Esophagus muscularis mucosa (tissue), 4 donors: ENCODE measurements around the gene SCLT1. TPM values are rescaled to one million over a fixed set of nuclear protein-coding genes. Genes with fewer than 3 reads are reported as not detected.

Experiments
- DNase-seq: peaks from one replicate; pipeline ENCODE4 v3.0.0-alpha.2; 2017; ENCODE audit errors: extremely low spot score
- H3K27ac ChIP-seq, 4 donors: fragments of 200-600 bp; sonication (generic); replicated peaks in 1 of 4; 1 replicate in 3 of 4; 2 replicates in 1 of 4; pipeline ENCODE4 v1.5.1; 2016 to 2019; ENCODE audit warnings: mild to moderate bottlenecking in 1 of 4
- H3K27me3 ChIP-seq, 4 donors: fragments of 200-600 bp; sonication (generic); one replicate each; pipeline versions ENCODE4 v1.5.1 to v1.6.0; 2016 to 2019
- H3K36me3 ChIP-seq, 4 donors: fragments of 200-600 bp; sonication (generic); one replicate each; pipeline ENCODE4 v1.5.1; 2016 to 2019
- H3K4me1 ChIP-seq, 4 donors: fragments of 200-600 bp; sonication (generic); one replicate each; pipeline ENCODE4 v1.5.1; 2016 to 2019
- H3K4me3 ChIP-seq, 4 donors: fragments of 200-600 bp; sonication (generic); 1 replicate in 2 of 4; 2 replicates in 2 of 4; pipeline ENCODE4 v1.5.1; 2016 to 2019; ENCODE audit warnings: mild to moderate bottlenecking in 4 of 4, moderate library complexity in 1 of 4
- H3K9me3 ChIP-seq, 4 donors: fragments of 200-600 bp; sonication (generic); 1 replicate in 3 of 4; 2 replicates in 1 of 4; pipeline ENCODE4 v1.5.1; 2016 to 2019
- EP300 ChIP-seq: sonication (generic); formaldehyde crosslinking; IDR thresholded peaks from one replicate; pipeline ENCODE4 v1.6.1; 2017; ENCODE audit warnings: antibody characterized with exemption
- POLR2A ChIP-seq: fragments of 450-650 bp; IDR thresholded peaks from one replicate; pipeline ENCODE4 v1.6.1; 2017; ENCODE audit warnings: antibody characterized with exemption, moderate library complexity, mild to moderate bottlenecking, low read depth
- POLR2AphosphoS5 ChIP-seq, 2 donors: sonication (generic); formaldehyde crosslinking; IDR thresholded peaks; one replicate each; pipeline ENCODE4 v1.6.1; 2017; ENCODE audit warnings: antibody characterized with exemption in 2 of 2
- WGBS: methylation state at CpG from one replicate; pipeline ENCODE4 v1.1.5; 2018; 5-methylcytosine and 5-hydroxymethylcytosine counted together
- intact Hi-C: fragments of 100-400 bp; cut with DNase I; formaldehyde crosslinking; loops from one replicate; pipeline ENCODE4 v1.15.1; 2023
- total RNA-seq, 4 donors: library from RNA; depleted of rRNA; stranded (reverse); fragments of >200 nt; gene quantifications; one replicate each; pipeline versions ENCODE4 v1.1.0 to v1.2.1, GENCODE V29; 2016
- TF ChIP-seq, protein P1 (sequence below), 3 experiments: fragments of 200-600 bp in 2 of 3; fragments of 450-650 bp in 1 of 3; sonication (generic) in 2 of 3; IDR thresholded peaks; one replicate each; pipeline ENCODE4 v1.5.1; 2017 to 2019; ENCODE audit warnings: antibody characterized with exemption in 3 of 3, mild to moderate bottlenecking in 2 of 3, moderate library complexity in 1 of 3

SCLT1 gene
- total RNA-seq, 4 donors from 2014 or later, result 6.4 to 12.5 (median 9.7) TPM

GRCh38 chr4:129059028-129059427 is 34.3 kb downstream of the SCLT1 start:
- intact Hi-C loops, result no loop called here
- Histone ChIP-seq H3K27me3 (no peaks in the 10 kb centered on the region), H3K27ac (no peak overlapping the region), H3K4me1 (no peaks in the 10 kb centered on the region), H3K9me3 (peaks cover 0 to 87% (median 49%) of the 10 kb centered on the region in 4 donors), H3K36me3 (peaks cover 0 to 12% (median 6%) of the 10 kb centered on the region in 4 donors), H3K4me3 (no peak overlapping the region)
- TF ChIP-seq, protein P1, sequence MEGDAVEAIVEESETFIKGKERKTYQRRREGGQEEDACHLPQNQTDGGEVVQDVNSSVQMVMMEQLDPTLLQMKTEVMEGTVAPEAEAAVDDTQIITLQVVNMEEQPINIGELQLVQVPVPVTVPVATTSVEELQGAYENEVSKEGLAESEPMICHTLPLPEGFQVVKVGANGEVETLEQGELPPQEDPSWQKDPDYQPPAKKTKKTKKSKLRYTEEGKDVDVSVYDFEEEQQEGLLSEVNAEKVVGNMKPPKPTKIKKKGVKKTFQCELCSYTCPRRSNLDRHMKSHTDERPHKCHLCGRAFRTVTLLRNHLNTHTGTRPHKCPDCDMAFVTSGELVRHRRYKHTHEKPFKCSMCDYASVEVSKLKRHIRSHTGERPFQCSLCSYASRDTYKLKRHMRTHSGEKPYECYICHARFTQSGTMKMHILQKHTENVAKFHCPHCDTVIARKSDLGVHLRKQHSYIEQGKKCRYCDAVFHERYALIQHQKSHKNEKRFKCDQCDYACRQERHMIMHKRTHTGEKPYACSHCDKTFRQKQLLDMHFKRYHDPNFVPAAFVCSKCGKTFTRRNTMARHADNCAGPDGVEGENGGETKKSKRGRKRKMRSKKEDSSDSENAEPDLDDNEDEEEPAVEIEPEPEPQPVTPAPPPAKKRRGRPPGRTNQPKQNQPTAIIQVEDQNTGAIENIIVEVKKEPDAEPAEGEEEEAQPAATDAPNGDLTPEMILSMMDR (IDR thresholded peaks at IDR 0.05), result no peak
- no peak for TF ChIP-seq EP300
- no peak for TF ChIP-seq POLR2A
- no peak for TF ChIP-seq POLR2AphosphoS5 (IDR thresholded peaks at IDR 0.05)
- DNase-seq, result no peak

GRCh38 chr4:129046055-129046959 is 47.0 kb downstream of the SCLT1 start:
- H3K27ac ChIP-seq, result no peak overlapping the region
- peaks cover 0 to 6% (median 0%) of the 10 kb centered on the region in 4 donors for H3K36me3 ChIP-seq
- DNase-seq, result no peak
- H3K9me3 ChIP-seq, result peaks cover 0 to 18% (median under 1%) of the 10 kb centered on the region in 4 donors
- intact Hi-C loops, result no loop called here
- WGBS, result 100% methylated on average over 1 of the region's 1 CpG
- TF ChIP-seq POLR2AphosphoS5 (IDR thresholded peaks at IDR 0.05) (no peak), POLR2A (no peak), EP300 (no peak)
- TF ChIP-seq, protein P1 (IDR thresholded peaks at IDR 0.05), result no peak
- no peaks in the 10 kb centered on the region for H3K4me1 ChIP-seq
- H3K27me3 ChIP-seq, result no peaks in the 10 kb centered on the region
- no peak overlapping the region for H3K4me3 ChIP-seq

GRCh38 chr4:129043523-129043922 is 49.8 kb downstream of the SCLT1 start:
- Histone ChIP-seq H3K36me3 (peaks cover 0 to 6% (median 0%) of the 10 kb centered on the region in 4 donors), H3K27ac (no peak overlapping the region), H3K4me1 (no peaks in the 10 kb centered on the region), H3K4me3 (no peak overlapping the region), H3K9me3 (no peaks in the 10 kb centered on the region), H3K27me3 (no peaks in the 10 kb centered on the region)
- intact Hi-C loops, result no loop called here
- TF ChIP-seq EP300 (no peak), POLR2AphosphoS5 (IDR thresholded peaks at IDR 0.05) (no peak), POLR2A (no peak)
- TF ChIP-seq, protein P1 (IDR thresholded peaks at IDR 0.05), result no peak
- DNase-seq, result no peak

DNA sequence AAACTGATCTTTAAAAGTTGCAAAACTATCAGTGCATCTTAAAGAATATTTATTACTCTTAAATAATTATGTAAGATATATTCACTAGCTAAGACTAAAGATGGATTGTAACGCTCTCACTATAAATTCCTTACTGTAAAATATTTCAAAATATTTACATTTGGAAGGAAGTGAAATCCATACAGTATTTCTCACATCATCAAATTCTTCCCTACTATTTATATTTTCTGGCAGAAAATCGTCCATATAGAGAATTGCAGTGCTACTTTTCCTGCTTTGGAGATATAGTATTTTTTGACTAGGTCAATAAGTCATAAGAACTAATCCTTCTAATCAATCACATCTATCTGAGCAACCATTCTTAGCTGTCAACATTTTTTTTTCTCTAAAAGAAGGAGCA is 52.9 kb downstream of the SCLT1 start:
- no peaks in the 10 kb centered on the region for H3K4me1 ChIP-seq
- 58% methylated on average over 2 of the region's 2 CpGs for WGBS
- intact Hi-C loops, result no loop called here
- H3K27me3 ChIP-seq, result no peaks in the 10 kb centered on the region
- no peaks in the 10 kb centered on the region for H3K9me3 ChIP-seq
- H3K4me3 ChIP-seq, result no peak overlapping the region
- TF ChIP-seq, protein P1 (IDR thresholded peaks at IDR 0.05), result no peak
- TF ChIP-seq EP300, result no peak
- TF ChIP-seq POLR2A, result no peak
- no peak for TF ChIP-seq POLR2AphosphoS5 (IDR thresholded peaks at IDR 0.05)
- H3K36me3 ChIP-seq, result peaks cover 0 to 6% (median 0%) of the 10 kb centered on the region in 4 donors
- H3K27ac ChIP-seq, result no peak overlapping the region
- no peak for DNase-seq
